SK-N-SH treated with all-trans-retinoic acid at 6 μM for 48 hours (cell line): Measurements from ENCODE around the gene CLEC16A.

Experiments
- ATAC-seq: fragments of 200-7000 bp; cut with Tn5 transposase; 3 replicates; pipeline ENCODE4 v1.9.1; 2020; ENCODE audit warnings: mild to moderate bottlenecking, moderate library complexity
- ARNTL ChIP-seq: fragments of 450-650 bp; formaldehyde crosslinking; IDR thresholded peaks from 2 replicates; pipeline ENCODE4 v1.5.0; 2020; ENCODE audit warnings: low read depth, mild to moderate bottlenecking, moderate library complexity, borderline replicate concordance
- BACH2 ChIP-seq: fragments of 250-450 bp; sonication (Bioruptor Pico); IDR thresholded peaks from 2 replicates; pipeline ENCODE4 v1.9.0; 2021; ENCODE audit warnings: mild to moderate bottlenecking, borderline replicate concordance
- CSDC2 ChIP-seq: fragments of 250-450 bp; sonication (Bioruptor Pico); IDR thresholded peaks from 2 replicates; pipeline ENCODE4 v1.5.0; 2020; ENCODE audit warnings: mild to moderate bottlenecking, moderate library complexity
- GLIS3 ChIP-seq: fragments of 250-450 bp; sonication (Bioruptor Pico); IDR thresholded peaks from 2 replicates; pipeline ENCODE4 v1.5.0; 2020; ENCODE audit warnings: mild to moderate bottlenecking, moderate library complexity
- ISL1 ChIP-seq: fragments of 250-450 bp; sonication (Bioruptor Pico); IDR thresholded peaks from 2 replicates; pipeline ENCODE4 v2.1.2; 2022; ENCODE audit warnings: mild to moderate bottlenecking, moderate library complexity
- OSR1 ChIP-seq: fragments of 250-450 bp; sonication (Bioruptor Pico); IDR thresholded peaks from 2 replicates; pipeline ENCODE4 v1.8.0; 2022; ENCODE audit warnings: moderate library complexity, mild to moderate bottlenecking, inconsistent platforms
- PPARA ChIP-seq: fragments of 250-450 bp; sonication (Bioruptor Pico); IDR thresholded peaks from 2 replicates; pipeline ENCODE4 v1.5.0; 2020; ENCODE audit warnings: mild to moderate bottlenecking, borderline replicate concordance
- SNAI2 ChIP-seq: fragments of 250-450 bp; sonication (Bioruptor Pico); IDR thresholded peaks from 2 replicates; pipeline ENCODE4 v1.5.0; 2020; ENCODE audit warnings: mild to moderate bottlenecking, moderate library complexity
- TCF4 ChIP-seq: fragments of 250-450 bp; sonication (Bioruptor Pico); IDR thresholded peaks from 2 replicates; pipeline ENCODE4 v1.8.0; 2021; ENCODE audit warnings: mild to moderate bottlenecking, moderate library complexity, borderline replicate concordance
- TOX ChIP-seq: fragments of 250-450 bp; sonication (Bioruptor Pico); IDR thresholded peaks from 2 replicates; pipeline ENCODE4 v1.8.0; 2021; ENCODE audit warnings: mild to moderate bottlenecking, moderate library complexity, borderline replicate concordance
- ZFP3 ChIP-seq: fragments of 250-450 bp; sonication (Bioruptor Pico); IDR thresholded peaks from 2 replicates; pipeline ENCODE4 v1.5.0; 2020; ENCODE audit warnings: mild to moderate bottlenecking, moderate library complexity
- ZFP30 ChIP-seq: fragments of 450-650 bp; formaldehyde crosslinking; IDR thresholded peaks from 2 replicates; pipeline ENCODE4 v1.5.0; 2022; ENCODE audit warnings: mild to moderate bottlenecking, moderate library complexity
- ZNF565 ChIP-seq: fragments of 450-650 bp; formaldehyde crosslinking; conservative IDR thresholded peaks from 2 replicates; pipeline ENCODE4 v1.5.0; 2020; ENCODE audit warnings: low read depth, mild to moderate bottlenecking, moderate library complexity
- ZNF70 ChIP-seq: fragments of 450-650 bp; formaldehyde crosslinking; IDR thresholded peaks from 2 replicates; pipeline ENCODE4 v1.5.0; 2020; ENCODE audit warnings: mild to moderate bottlenecking, moderate library complexity
- ZNF8 ChIP-seq: fragments of 450-650 bp; formaldehyde crosslinking; IDR thresholded peaks from 2 replicates; pipeline ENCODE4 v1.5.0; 2020; ENCODE audit warnings: mild to moderate bottlenecking, moderate library complexity
- TF ChIP-seq, protein P1 (sequence below): fragments of 250-450 bp; sonication (Bioruptor Pico); IDR thresholded peaks from 2 replicates; pipeline ENCODE4 v1.8.0; 2020; ENCODE audit warnings: mild to moderate bottlenecking, moderate library complexity, borderline replicate concordance
- TF ChIP-seq, protein P2 (sequence below): fragments of 250-450 bp; sonication (Bioruptor Pico); IDR thresholded peaks from 2 replicates; pipeline ENCODE4 v1.8.0; 2021; ENCODE audit warnings: low read depth, mild to moderate bottlenecking, moderate library complexity, borderline replicate concordance
- TF ChIP-seq, protein P3 (sequence below): fragments of 250-450 bp; sonication (Bioruptor Pico); IDR thresholded peaks from 2 replicates; pipeline ENCODE4 v1.5.1; 2021; ENCODE audit warnings: mild to moderate bottlenecking, moderate library complexity

Gene CLEC16A

DNA sequence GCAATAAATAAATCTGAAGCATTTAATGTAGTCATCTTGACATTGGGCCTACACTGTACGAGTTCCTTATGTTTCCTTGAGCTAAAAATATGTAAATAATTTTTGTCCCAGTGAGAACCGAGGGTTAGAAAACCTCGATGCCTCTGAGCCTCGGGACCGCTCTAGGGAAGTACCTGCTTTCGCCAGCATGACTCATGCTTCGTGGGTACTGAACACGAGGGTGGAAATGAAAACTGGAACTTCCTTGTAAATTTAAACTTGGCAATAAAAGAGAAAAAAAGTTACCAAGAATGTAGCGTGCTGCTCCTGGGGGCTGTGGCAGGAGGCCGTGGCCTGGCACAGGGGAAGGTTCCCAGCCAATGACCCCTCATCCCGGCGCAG is 237.5 kb downstream of the CLEC16A start (continued):
- TF ChIP-seq ZNF8 (CRISPR knock-in tag) = no peak
- TF ChIP-seq ZFP3 = no peak
- TF ChIP-seq ZNF565 (CRISPR knock-in tag) = no peak
- no peak for TF ChIP-seq TOX
- TF ChIP-seq PPARA = no peak
- TF ChIP-seq BACH2 = no peak
- TF ChIP-seq CSDC2 = no peak
- TF ChIP-seq, all 23 proteins: peak for 0

DNA sequence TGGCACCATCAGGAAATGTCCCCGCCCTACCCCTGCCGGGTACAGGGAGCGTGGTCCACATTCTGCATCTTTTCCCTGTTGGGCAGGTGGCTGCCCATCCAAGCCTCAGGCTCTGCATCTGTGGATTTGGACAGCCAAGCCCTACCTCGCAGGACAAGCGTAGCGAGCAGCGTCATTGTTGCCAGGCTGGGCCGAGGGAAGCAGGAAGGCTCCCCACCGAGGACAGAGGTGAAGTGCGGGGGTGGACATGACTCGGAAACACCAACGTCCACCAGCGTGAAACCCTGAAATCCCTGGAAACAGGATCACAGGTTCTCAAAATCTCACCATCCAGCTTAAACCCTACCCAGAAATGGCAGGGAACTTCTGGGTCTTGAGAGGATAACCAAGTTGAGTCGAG is 238.0 kb downstream of the CLEC16A start:
- TF ChIP-seq CSDC2 = no peak
- no peak for TF ChIP-seq OSR1 (CRISPR knock-in tag)
- TF ChIP-seq, protein P1, sequence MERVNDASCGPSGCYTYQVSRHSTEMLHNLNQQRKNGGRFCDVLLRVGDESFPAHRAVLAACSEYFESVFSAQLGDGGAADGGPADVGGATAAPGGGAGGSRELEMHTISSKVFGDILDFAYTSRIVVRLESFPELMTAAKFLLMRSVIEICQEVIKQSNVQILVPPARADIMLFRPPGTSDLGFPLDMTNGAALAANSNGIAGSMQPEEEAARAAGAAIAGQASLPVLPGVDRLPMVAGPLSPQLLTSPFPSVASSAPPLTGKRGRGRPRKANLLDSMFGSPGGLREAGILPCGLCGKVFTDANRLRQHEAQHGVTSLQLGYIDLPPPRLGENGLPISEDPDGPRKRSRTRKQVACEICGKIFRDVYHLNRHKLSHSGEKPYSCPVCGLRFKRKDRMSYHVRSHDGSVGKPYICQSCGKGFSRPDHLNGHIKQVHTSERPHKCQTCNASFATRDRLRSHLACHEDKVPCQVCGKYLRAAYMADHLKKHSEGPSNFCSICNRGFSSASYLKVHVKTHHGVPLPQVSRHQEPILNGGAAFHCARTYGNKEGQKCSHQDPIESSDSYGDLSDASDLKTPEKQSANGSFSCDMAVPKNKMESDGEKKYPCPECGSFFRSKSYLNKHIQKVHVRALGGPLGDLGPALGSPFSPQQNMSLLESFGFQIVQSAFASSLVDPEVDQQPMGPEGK (CRISPR knock-in tag) = no peak
- TF ChIP-seq GLIS3 (CRISPR knock-in tag) = no peak
- TF ChIP-seq ISL1 = no peak
- no peak for TF ChIP-seq TOX
- no peak for TF ChIP-seq PPARA
- TF ChIP-seq ZNF8 (CRISPR knock-in tag) = no peak
- no peak for TF ChIP-seq ZFP3
- no peak for TF ChIP-seq ZFP30 (CRISPR knock-in tag)
- TF ChIP-seq, protein P2, sequence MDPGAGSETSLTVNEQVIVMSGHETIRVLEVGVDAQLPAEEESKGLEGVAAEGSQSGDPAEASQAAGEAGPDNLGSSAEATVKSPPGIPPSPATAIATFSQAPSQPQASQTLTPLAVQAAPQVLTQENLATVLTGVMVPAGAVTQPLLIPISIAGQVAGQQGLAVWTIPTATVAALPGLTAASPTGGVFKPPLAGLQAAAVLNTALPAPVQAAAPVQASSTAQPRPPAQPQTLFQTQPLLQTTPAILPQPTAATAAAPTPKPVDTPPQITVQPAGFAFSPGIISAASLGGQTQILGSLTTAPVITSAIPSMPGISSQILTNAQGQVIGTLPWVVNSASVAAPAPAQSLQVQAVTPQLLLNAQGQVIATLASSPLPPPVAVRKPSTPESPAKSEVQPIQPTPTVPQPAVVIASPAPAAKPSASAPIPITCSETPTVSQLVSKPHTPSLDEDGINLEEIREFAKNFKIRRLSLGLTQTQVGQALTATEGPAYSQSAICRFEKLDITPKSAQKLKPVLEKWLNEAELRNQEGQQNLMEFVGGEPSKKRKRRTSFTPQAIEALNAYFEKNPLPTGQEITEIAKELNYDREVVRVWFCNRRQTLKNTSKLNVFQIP (CRISPR knock-in tag) = no peak
- no peak for ATAC-seq

DNA sequence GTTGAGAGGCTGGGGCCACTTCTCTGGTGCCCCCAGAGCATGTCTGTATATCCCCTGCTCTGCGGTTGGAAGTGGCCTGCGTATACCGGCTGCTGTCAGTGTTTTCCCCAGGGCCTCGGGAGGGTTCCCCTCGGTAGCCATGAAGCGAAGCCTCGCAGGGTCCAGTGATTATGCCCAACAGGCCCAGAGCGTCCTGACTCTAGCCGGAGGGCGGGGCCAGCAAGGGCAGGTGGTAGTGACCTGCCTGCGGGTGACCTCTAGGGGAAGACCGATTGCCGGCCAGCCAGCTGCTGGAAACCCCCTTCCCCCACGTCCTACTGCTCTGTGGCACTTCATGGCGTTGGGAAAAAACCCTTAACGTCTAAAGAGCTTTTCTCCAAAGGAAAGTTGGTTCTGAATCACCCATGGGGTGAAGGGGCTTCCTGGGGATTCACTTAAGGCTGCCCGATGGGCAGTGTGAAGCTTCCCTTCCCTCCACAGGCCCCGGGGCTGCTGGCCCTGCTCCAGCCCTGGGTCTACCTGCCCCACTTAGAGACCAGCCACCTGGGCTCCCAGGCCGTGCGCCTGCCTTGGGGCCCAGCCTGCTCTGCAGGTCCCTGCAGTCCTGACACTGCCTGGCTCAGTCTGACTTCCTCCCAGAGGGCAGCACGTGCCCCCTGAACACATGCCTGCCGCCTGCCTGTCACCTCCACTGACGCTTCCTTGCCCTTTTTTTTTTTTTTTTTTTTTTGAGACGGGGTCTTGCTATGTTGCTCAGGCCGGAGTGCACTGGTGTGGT is 238.9 kb downstream of the CLEC16A start:
- TF ChIP-seq, protein P3, sequence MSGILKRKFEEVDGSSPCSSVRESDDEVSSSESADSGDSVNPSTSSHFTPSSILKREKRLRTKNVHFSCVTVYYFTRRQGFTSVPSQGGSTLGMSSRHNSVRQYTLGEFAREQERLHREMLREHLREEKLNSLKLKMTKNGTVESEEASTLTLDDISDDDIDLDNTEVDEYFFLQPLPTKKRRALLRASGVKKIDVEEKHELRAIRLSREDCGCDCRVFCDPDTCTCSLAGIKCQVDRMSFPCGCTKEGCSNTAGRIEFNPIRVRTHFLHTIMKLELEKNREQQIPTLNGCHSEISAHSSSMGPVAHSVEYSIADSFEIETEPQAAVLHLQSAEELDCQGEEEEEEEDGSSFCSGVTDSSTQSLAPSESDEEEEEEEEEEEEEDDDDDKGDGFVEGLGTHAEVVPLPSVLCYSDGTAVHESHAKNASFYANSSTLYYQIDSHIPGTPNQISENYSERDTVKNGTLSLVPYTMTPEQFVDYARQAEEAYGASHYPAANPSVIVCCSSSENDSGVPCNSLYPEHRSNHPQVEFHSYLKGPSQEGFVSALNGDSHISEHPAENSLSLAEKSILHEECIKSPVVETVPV = no peak
- TF ChIP-seq ZFP30 (CRISPR knock-in tag) (no peak), CSDC2 (no peak), BACH2 (no peak), ZFP3 (no peak), ZNF70 (CRISPR knock-in tag) (no peak), SNAI2 (CRISPR knock-in tag) (no peak)
- ATAC-seq = no peak

DNA sequence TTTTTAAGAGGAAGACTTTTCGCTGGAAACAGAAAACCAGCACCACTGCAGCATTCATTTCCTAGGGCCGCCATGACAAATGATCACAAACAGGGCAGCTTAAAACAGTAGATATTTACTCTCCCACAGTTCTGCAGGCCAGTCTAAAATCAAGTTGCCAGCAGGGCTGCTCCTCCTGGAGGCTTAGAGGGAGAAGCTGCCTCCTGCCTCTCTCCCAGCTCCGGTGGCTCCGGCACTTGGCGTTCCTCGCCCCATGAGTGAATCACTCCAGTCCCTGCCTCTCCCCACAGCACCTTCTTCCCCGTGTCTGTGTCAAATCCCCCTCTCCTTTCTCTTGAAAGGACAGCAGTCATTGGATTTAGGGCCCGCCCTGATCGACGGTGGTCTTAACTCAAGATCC is 239.6 kb downstream of the CLEC16A start:
- TF ChIP-seq OSR1 (CRISPR knock-in tag) = no peak
- TF ChIP-seq TCF4 (CRISPR knock-in tag) = no peak
- no peak for TF ChIP-seq PPARA
- TF ChIP-seq ZFP3 = no peak
- TF ChIP-seq, all 23 proteins: peak for 0
- ATAC-seq = peak; percentile 20; the same call in 1 of the 3 replicates

DNA sequence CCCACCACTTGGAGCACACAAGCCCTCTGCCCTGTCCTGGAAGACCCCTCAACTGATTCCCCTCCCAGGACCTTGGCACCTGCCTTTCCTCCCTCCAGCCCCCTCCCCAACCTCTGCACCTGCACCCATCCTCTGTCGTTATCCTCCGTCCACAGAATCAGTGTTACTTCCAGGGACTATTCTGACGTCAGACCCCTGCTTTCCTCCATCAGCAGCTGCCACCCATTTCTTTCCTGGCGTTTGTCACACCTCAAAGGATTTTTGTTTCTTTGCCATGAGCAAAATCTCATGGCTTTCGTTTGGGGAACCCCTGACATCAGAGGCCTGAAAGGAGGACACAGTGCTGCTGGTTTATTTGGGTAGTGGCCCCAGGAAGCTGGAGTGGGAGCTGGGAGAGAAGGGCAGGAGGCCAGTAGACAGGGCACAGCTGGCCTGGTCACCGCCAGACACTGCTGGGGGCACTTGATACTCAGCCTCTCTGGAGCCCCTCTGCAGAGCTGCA is 243.2 kb downstream of the CLEC16A start:
- no peak; the same call in 2 of the 3 replicates for ATAC-seq

More for the DNA sequence above, 243.2 kb downstream of the CLEC16A start:
- TF ChIP-seq ZFP3 (no peak), TCF4 (CRISPR knock-in tag) (no peak), ARNTL (no peak), ZNF8 (CRISPR knock-in tag) (no peak)
- TF ChIP-seq, protein P2 (CRISPR knock-in tag) = no peak
